Trophoblast cell (in vitro differentiated cells and primary cell): ENCODE measurements around the gene KRTAP1-1.

Source experiments
- DNase-seq, 2 donors: peaks; one replicate each; pipeline ENCODE4 v3.0.0-alpha.2; 2016
- H2AFZ ChIP-seq: 2 replicates; pipeline ENCODE4 v1.6.1; 2013; ENCODE audit warnings: low read length, moderate library complexity, mild to moderate bottlenecking; ENCODE audit not compliant: insufficient read depth, poor library complexity
- H2AK5ac ChIP-seq: 2 replicates; pipeline ENCODE4 v1.6.1; 2013; ENCODE audit warnings: mild to moderate bottlenecking, low read length
- H2BK120ac ChIP-seq: 2 replicates; pipeline ENCODE4 v1.6.1; 2013; ENCODE audit warnings: low read length, mild to moderate bottlenecking, moderate library complexity; ENCODE audit not compliant: insufficient read depth, poor library complexity
- H2BK12ac ChIP-seq: 2 replicates; pipeline ENCODE4 v1.6.1; 2013; ENCODE audit warnings: mild to moderate bottlenecking, low read length, moderate library complexity
- H2BK5ac ChIP-seq: 2 replicates; pipeline ENCODE4 v1.6.1; 2013; ENCODE audit warnings: low read length, low read depth, moderate library complexity, mild to moderate bottlenecking; ENCODE audit not compliant: poor library complexity
- H3K14ac ChIP-seq: 2 replicates; pipeline ENCODE4 v1.6.1; 2013; ENCODE audit warnings: mild to moderate bottlenecking, low read length
- H3K18ac ChIP-seq: 2 replicates; pipeline ENCODE4 v1.6.1; 2013; ENCODE audit warnings: mild to moderate bottlenecking, low read length
- H3K23ac ChIP-seq: 2 replicates; pipeline ENCODE4 v1.6.1; 2013; ENCODE audit warnings: low read length
- H3K27ac ChIP-seq: 2 replicates; pipeline ENCODE4 v1.5.1; 2013; ENCODE audit warnings: low read depth, mild to moderate bottlenecking, inconsistent platforms, low read length, moderate library complexity
- H3K27me3 ChIP-seq: 2 replicates; pipeline ENCODE4 v1.6.1; 2013; ENCODE audit warnings: inconsistent platforms, mild to moderate bottlenecking, low read length, moderate library complexity; ENCODE audit not compliant: insufficient read depth
- H3K36me3 ChIP-seq, 2 experiments: 1 replicate in 1 of 2; 2 replicates in 1 of 2; pipeline ENCODE4 v1.6.1; 2013; ENCODE audit warnings: low read length in 2 of 2, mild to moderate bottlenecking in 2 of 2, moderate library complexity in 1 of 2; ENCODE audit not compliant: insufficient read depth in 2 of 2, control insufficient read depth in 1 of 2
- H3K4ac ChIP-seq: 2 replicates; pipeline ENCODE4 v1.6.1; 2013; ENCODE audit warnings: low read depth, mild to moderate bottlenecking, low read length, moderate library complexity
- H3K4me1 ChIP-seq, 2 experiments: 1 replicate in 1 of 2; 2 replicates in 1 of 2; pipeline ENCODE4 v1.6.1; 2013; ENCODE audit warnings: low read length in 2 of 2, mild to moderate bottlenecking in 2 of 2, moderate library complexity in 1 of 2; ENCODE audit not compliant: insufficient read depth in 2 of 2, control insufficient read depth in 1 of 2
- H3K4me2 ChIP-seq: 2 replicates; pipeline ENCODE4 v1.6.1; 2013; ENCODE audit warnings: inconsistent platforms, mild to moderate bottlenecking, low read length, moderate library complexity
- H3K4me3 ChIP-seq: 2 replicates; pipeline ENCODE4 v1.5.1; 2013; ENCODE audit warnings: mild to moderate bottlenecking, low read depth, low read length, inconsistent platforms
- H3K79me1 ChIP-seq: one replicate; pipeline ENCODE4 v1.6.1; 2013; ENCODE audit warnings: low read length
- H3K79me2 ChIP-seq: 2 replicates; pipeline ENCODE4 v1.6.1; 2013; ENCODE audit warnings: low read length, mild to moderate bottlenecking; ENCODE audit not compliant: control insufficient read depth, insufficient read depth, poor library complexity
- H3K9ac ChIP-seq: 2 replicates; pipeline ENCODE4 v1.6.1; 2013; ENCODE audit warnings: mild to moderate bottlenecking, low read length
- H3K9me3 ChIP-seq: 2 replicates; pipeline ENCODE4 v1.6.1; 2013; ENCODE audit warnings: low read depth, mild to moderate bottlenecking, control low read depth, inconsistent platforms, low read length; ENCODE audit not compliant: insufficient read depth
- H4K12ac ChIP-seq: 2 replicates; pipeline ENCODE4 v1.6.1; 2013; ENCODE audit warnings: low read depth, mild to moderate bottlenecking, low read length, moderate library complexity
- H4K8ac ChIP-seq: 2 replicates; pipeline ENCODE4 v1.6.1; 2013; ENCODE audit warnings: low read depth, mild to moderate bottlenecking, low read length, moderate library complexity
- H4K91ac ChIP-seq: one replicate; pipeline ENCODE4 v1.6.1; 2013; ENCODE audit warnings: low read depth, mild to moderate bottlenecking, low read length, moderate library complexity
- WGBS: extraction: QIAGEN DNeasy Blood & Tissue Kit; methylation state at CpG from one replicate; pipeline ENCODE4 v1.1.7; 2013; ENCODE audit warnings: missing lambda C conversion rate; ENCODE audit not compliant: insufficient read length, insufficient coverage; ENCODE audit errors: extremely low coverage; 5-methylcytosine and 5-hydroxymethylcytosine counted together

Gene KRTAP1-1

DNA sequence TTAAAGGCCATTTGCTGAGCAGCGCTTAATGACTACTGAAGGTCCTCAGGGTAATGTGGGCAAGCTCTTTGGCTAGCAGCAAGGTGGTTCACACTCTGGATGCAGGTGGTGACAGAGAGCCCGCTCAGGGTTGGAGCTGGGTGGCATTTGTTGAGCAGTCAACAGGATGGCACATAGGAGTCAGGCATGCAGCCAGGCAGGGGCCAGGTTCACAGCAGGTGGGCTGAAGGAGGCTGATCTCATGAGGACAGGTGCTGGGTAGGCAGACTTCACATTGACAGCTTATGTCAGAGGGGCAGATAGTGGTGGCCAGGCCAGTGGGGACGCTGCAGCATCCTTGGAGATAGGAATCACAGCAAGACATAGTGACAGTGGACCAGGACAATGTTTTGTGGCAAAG, 36.9 kb downstream of the KRTAP1-1 start:
- Histone ChIP-seq H2BK5ac (no peak overlapping the region), H3K79me1 (peaks cover 2% of the 10 kb centered on the region), H3K9me3 (no peaks in the 10 kb centered on the region), H3K4me1 (peaks cover 4% of the 10 kb centered on the region in 2 experiments), H3K9ac (no peak overlapping the region), H2AK5ac (no peak overlapping the region), H3K4me2 (no peak overlapping the region), H3K27me3 (no peaks in the 10 kb centered on the region), H3K4me3 (no peak overlapping the region), H3K4ac (no peak overlapping the region), H3K18ac (no peak overlapping the region), H3K23ac (no peak overlapping the region), H3K36me3 (no peaks in the 10 kb centered on the region), H2BK12ac (no peak overlapping the region), H2AFZ (no peak overlapping the region), H3K27ac (no peak overlapping the region), H4K12ac (no peak overlapping the region), H3K14ac (no peak overlapping the region), H4K8ac (no peak overlapping the region), H4K91ac (no peak overlapping the region), H2BK120ac (no peak overlapping the region), H3K79me2 (no peaks in the 10 kb centered on the region)
- no CpG with 5 or more reads among the region's 3 CpGs for WGBS
- no peak for DNase-seq

DNA sequence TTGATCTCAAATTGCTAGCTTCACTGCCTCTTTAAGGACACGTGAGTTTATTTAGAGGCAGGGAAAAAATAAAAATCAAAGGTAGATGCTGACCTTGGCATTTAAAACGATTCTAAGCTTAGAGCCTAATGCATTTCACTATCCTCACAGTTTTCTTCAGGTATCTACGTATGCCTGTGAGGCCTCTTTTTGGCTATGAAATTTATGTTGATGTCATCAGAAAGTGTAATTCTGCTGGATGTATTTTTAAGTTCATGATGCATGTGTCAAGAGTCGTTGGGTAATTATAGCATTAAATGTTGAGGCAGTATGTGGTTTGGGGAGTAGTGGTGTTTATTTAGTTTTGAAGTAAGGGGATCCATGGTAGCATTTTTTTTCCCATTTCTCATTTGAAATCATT, 37.3 kb downstream of the KRTAP1-1 start:
- no CpG with 5 or more reads among the region's 4 CpGs for WGBS
- Histone ChIP-seq H3K4me2 (no peak overlapping the region), H3K4ac (no peak overlapping the region), H2AFZ (no peak overlapping the region), H3K27ac (no peak overlapping the region), H3K14ac (no peak overlapping the region), H2BK120ac (no peak overlapping the region), H3K9me3 (no peaks in the 10 kb centered on the region), H3K36me3 (no peaks in the 10 kb centered on the region), H2AK5ac (no peak overlapping the region), H3K4me3 (no peak overlapping the region), H3K4me1 (peaks cover 3% of the 10 kb centered on the region in 2 experiments), H3K18ac (no peak overlapping the region), H3K9ac (no peak overlapping the region), H3K79me2 (no peaks in the 10 kb centered on the region), H2BK5ac (no peak overlapping the region), H4K91ac (no peak overlapping the region), H4K12ac (no peak overlapping the region), H3K27me3 (no peaks in the 10 kb centered on the region), H3K23ac (no peak overlapping the region), H3K79me1 (peaks cover 2% of the 10 kb centered on the region), H2BK12ac (no peak overlapping the region), H4K8ac (no peak overlapping the region)
- DNase-seq = no peak

DNA sequence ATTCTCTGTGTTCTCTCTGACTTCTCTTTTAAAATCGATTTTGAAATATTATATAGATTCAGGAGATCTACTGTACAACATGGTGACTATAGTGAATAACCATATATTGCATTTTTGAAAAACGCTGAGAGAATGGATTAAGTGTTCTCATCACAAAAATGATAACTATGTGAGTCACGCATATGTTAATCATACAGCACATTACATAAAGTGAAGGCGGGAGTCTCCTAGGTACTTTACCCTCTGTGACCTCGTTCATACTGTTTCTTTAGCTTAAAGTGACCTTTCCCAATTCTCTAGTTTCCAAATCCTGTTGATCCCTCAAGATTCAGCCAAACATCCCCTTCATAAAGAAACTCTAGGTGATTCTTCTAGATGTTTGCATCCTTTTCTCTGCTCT, 38.4 kb downstream of the KRTAP1-1 start:
- Histone ChIP-seq H3K27me3 (no peaks in the 10 kb centered on the region), H3K36me3 (no peaks in the 10 kb centered on the region), H3K9me3 (no peaks in the 10 kb centered on the region), H2BK120ac (no peak overlapping the region), H3K79me2 (no peaks in the 10 kb centered on the region), H4K12ac (no peak overlapping the region), H3K9ac (no peak overlapping the region), H4K91ac (no peak overlapping the region), H3K79me1 (no peaks in the 10 kb centered on the region), H3K4me1 (no peaks in the 10 kb centered on the region), H2BK12ac (no peak overlapping the region), H2AFZ (no peak overlapping the region), H3K4me2 (no peak overlapping the region), H3K27ac (no peak overlapping the region), H2BK5ac (no peak overlapping the region), H2AK5ac (no peak overlapping the region), H3K14ac (no peak overlapping the region), H3K4ac (no peak overlapping the region), H3K18ac (no peak overlapping the region), H3K23ac (no peak overlapping the region), H3K4me3 (no peak overlapping the region), H4K8ac (no peak overlapping the region)
- DNase-seq = no peak
- WGBS = no CpG with 5 or more reads among the region's 5 CpGs

DNA sequence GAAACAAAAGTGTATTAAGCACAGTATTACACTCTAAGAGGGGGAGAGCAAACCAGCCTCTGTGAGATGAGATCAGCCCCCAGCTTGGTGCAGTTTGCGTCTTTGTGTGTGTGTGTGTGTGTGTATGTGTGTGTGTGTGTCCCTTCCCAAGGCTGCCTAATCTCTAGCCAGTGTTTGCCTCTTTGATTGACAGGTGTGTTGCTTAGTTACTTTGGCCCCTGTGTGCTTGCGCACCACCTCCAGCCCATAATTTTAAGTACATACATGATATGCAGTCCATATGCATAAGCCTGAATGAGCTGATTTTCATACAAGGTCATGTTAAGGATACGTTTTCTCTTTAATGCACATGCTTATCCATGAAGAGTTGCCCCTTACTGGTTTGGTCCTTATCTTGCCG, 39.5 kb downstream of the KRTAP1-1 start:
- no peak overlapping the region for H4K12ac ChIP-seq
- H3K9me3 ChIP-seq = no peaks in the 10 kb centered on the region
- no peak overlapping the region for H3K23ac ChIP-seq
- H3K27me3 ChIP-seq = no peaks in the 10 kb centered on the region
- no peak overlapping the region for H3K4me3 ChIP-seq
- H2BK120ac ChIP-seq = no peak overlapping the region
- no peaks in the 10 kb centered on the region for H3K36me3 ChIP-seq
- no peak overlapping the region for H3K4ac ChIP-seq
- no peak overlapping the region for H3K9ac ChIP-seq
- no peak overlapping the region for H4K8ac ChIP-seq
- no peak overlapping the region for H3K14ac ChIP-seq
- no peak overlapping the region for H3K4me2 ChIP-seq
- no peak overlapping the region for H2AK5ac ChIP-seq
- no peak overlapping the region for H3K27ac ChIP-seq
- no CpG with 5 or more reads among the region's 4 CpGs for WGBS
- H3K18ac ChIP-seq = no peak overlapping the region
- H3K79me1 ChIP-seq = no peaks in the 10 kb centered on the region
- no peak overlapping the region for H2BK5ac ChIP-seq
- H3K79me2 ChIP-seq = no peaks in the 10 kb centered on the region
- H3K4me1 ChIP-seq = no peaks in the 10 kb centered on the region
- H4K91ac ChIP-seq = no peak overlapping the region
- DNase-seq = no peak
- H2BK12ac ChIP-seq = no peak overlapping the region
- H2AFZ ChIP-seq = no peak overlapping the region
